NCI-H748 (cell line): ENCODE results near the gene PRKACA.
A peak's percentile ranks its signal among the peaks of the same experiment; 100 is the strongest.

Experiments
- DNase-seq: peaks from one replicate; lab custom pipeline; 2025; ENCODE audit not compliant: unreplicated experiment; lab: John Stamatoyannopoulos, UW

PRKACA gene

DNA sequence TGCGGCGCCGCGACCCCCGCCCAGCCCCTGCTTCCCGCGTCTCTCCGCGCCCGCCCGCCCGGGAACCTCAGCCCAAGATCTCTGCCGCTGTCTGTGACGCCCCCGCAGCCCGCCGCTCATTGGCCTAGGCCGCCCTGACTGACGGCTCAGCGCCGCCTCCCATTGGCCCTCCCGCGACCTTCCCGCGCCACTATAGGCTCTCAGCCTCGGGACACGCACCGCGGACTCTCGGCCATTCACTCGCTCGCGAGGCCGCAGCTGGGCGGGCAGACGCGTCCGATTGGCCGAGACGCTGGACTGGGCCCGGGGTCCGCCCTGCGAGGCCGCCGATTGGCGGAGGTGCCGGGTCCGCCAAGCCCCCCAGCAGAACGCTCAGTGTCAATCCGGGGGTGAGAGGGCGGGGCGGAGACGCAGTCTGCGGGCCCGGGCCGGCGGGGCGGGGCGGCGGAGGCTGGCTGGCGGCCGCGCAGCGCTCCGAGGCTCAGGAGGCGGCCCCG is at the start of gene PRKACA:
TSS of gene PRKACA (minus strand) at position 95 of the 497 bp plus-strand sequence. CDS start 215 bp downstream, outside the sequence.
- DNase-seq: peak; percentile 98

DNA sequence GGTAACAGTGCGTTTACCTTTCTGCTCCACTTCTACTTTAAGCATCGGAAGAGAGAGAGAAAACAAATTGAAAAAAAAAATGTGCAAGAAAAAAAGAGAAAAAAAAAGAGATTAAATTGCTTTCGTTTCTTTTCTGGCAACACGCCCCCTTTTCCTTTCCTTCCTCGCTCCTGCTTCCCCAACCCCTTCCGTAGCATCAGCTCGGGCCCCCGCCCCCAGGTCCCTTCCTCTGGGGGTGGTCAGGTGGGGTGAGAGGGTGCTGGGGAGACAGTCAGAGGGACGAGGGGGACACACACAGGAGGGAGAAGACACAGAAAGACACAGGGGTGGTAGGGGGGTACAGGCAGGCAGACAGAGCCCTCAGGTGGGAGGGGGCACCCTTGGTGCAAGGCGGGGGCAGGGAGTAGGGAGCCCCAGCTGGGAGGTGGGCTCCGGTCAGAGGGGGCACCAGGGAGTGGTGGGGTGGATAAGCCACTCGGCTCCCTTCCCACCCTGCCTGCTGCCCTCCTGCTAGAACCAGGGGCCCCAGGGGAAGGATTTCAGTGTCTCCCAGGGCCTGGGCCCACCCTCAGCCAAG is 49.5 kb upstream of the PRKACA start:
- DNase-seq: no peak

DNA sequence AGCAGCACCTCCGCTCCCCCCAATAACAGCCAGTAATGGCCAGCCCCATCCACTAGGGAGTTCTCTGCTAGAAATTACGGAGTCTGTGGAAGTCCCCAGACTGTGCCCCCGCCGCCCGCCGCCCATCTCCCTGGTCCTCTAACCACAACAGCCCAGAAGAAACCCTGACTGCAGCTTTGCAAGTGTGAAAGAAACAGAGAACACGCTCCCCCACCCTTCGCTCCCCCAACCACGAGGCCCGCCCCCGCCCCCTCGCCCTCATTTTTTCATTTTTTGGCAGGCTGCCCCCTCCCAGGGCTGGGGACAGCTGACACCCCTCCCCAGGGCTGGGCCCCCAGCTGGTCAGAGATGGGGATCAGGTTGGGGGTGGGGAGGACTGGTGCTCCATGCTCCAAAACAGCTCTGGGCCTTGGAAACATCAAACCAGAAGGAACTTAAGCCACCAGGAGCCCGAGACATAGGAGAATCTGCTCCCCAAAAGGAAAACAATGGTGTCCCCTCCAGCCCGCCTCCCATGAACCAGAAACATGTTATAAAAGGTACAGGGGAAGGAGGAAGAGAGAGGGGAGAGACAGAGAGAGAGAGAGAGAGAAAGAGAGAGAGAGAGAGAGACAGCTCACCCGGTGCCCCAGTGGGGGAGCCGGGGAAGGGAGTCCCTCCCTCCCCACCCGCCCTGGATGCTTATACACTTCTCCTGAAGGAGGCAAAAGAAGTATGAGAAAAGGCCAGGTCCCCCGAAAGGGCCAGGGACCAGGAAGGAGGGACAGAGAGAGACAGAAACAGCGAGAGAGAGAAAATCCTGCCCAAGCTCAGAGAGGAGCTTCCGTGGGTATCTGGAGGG is 48.6 kb upstream of the PRKACA start:
- DNase-seq: no peak

DNA sequence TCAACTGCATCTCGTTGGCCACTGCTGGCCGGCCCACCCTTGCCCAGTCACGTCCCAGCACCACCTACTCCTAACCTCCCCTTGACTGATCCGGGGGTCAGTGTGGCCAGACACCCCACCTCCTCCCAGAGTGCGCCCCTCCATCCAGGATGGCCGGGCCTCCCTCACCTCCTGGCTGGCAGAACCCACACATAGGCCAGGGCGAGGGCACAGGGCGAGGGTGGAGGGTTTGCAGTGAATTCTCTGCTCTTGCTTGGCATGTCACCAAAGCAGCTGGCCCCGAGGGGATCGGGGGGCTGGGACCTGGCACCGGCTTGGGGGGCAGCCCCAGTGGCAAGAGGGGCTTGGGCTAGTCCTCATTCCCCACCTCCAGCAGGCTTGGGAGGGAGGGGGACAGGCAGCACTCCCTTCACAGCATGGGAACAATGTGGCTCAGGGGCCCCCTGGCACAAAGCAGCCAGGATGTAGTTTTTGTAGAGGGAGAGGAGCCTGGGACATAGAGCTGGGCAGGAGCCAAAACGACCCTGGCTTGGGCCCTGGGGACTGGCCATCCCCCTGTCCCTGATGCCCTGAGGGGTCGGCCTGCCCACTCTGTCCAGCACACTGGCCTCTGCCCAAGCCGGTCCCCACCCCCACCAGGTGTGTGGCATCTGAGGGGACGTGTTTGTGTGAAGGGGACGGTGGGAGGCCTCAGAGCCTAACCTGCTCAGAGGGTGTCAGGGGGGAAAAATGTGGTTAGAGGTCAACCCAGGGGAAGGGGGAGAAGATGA is 47.3 kb upstream of the PRKACA start:
- DNase-seq: no peak

DNA sequence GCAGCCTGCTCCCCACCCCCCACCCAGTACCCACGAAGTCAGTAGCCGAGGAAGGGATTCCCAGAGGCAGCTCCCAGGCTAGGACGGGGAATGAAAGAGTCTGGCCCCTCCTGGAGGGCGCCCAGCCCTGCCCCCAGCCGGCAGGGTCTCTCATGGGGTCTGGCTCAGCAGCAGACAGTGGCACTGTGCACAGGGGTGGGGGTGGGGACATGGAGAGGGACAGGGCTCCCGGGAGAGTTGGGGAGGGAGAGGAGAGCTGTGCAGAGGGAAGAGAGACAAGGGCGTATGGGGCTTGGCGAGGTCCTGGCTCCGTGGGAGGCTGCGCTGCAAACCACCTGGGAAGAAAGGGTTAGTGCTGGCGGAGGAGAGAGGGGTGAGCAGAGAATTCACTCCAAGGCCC is 46.5 kb upstream of the PRKACA start:
- no peak for DNase-seq

DNA sequence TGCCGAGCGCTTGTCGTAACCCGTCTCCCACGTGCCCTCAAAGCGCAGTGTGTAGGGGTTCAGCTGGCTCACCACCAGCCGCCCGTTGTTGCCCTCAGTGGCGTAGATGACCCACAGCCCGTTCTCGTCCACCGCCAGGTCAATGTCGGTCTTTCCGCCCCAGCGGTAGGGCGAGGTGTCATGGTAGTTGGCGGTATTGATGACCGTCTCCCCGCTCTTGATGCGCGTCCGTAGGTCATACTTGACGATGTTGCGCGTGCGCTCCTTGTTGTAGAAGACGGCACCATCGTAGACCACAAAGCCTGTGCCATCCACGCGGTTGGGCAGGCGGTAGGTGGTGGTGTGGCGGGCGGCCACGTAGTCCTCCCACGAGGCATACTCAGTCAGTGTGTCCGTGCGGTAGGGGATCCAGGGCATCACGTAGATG is 45.3 kb upstream of the PRKACA start:
- DNase-seq: no peak

DNA sequence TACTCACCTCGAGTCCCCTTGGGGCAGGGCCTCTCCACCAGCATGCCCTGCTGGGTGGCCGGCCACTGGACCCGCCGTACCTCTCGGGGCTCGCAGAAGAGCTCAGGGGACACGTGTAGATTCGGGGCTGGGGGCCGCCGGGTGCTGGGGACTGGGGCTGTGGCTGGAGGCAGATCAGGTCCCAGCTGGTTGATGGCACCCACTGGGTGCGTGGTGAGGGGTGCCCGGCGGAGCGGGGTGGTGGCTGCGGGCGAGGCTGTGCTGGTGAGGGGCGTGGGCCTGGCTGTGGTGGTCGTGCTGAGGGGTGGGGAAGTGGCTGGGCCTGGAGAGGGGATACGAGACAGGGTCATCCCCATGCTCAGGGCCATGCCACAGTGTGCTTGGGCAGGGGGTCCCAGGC is 43.7 kb upstream of the PRKACA start:
- DNase-seq: no peak

DNA sequence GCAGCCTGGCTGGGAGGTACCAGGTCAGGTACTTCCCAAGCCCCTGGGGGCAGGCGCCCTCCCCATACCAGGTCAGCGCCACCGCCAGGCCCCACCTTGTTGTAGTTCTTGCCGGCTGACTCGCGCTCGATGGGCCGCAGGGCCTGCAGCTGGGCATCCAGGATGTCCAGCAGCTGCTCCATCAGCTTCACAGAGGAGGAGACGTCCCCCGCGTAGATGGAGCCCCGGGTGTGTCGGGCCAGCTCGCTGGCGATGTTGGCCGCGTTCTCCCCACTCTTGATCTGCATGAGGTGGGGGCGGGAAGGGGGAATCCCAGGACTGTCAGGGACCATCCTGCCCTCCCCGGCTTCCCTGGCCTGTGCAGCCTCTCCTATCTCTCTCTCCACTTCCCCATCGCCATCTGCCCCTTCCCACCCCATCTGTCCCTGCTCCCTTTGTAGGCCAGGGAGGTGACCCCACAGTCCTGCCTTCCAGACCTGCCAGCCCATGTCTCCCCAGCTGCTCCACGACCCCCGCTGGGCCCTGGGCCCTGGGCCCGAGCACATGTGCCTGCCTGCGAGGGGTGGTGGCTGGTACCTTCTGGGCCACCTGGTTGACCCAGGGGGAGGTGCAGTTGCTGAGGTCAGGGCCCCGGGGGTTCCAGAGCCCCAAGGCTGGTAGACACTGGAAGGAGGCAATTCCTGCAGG is 42.6 kb upstream of the PRKACA start:
- no peak for DNase-seq

DNA sequence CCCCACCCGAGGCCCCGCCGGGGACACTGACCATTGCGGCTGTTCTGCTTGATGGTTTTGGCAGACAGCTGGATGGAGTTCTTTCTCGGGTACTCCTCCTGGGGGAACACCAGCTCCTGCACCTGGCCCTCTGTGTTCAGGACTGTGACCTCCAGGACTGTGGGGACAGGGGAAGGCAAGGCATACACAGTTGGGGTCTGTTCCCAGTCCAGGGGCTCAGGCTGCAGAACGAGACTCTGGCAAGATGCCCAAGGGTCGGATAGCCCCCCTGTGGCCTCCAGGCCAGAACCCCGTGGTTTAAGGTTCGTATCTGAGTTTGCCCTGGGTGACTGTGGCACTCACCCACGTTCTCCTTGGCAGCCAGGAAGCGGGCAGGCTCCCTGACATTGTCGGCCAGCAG is 41.5 kb upstream of the PRKACA start:
- DNase-seq: no peak

DNA sequence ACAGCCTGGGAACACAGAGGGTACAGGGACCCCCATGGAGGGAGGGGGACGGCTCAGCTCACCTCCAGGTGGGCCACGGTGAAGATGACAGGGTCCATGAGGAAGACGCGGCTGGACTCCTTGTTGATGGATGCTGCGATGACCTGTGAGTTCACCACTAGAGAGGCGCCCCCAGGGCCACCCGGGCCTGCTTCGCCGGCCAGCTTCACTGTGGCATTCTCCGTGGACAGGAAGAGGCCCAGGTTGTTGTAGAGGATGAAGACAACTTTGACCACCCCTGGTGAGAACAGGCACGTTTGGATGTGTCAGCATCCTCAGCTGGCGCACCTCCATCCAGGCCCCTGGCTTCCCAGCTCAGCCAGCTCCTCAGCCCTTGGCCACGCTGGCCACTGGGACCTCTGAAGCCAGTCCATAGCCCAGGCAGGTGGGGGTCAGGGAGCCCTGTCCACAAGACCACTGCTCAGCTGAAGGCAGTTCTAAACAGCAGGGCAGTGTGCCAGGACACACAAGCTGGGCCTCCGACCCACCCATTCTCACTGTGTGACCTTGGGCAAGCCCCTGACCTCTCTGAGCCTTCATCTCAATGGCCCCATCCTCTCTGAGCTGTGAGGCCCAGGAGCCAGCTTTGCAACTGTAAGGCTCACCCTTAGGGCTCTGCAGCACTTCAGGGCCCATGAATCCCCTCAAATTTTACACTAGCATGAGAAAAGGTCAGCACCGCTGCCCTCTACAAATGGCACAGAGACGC is 40.9 kb upstream of the PRKACA start:
- DNase-seq: no peak

DNA sequence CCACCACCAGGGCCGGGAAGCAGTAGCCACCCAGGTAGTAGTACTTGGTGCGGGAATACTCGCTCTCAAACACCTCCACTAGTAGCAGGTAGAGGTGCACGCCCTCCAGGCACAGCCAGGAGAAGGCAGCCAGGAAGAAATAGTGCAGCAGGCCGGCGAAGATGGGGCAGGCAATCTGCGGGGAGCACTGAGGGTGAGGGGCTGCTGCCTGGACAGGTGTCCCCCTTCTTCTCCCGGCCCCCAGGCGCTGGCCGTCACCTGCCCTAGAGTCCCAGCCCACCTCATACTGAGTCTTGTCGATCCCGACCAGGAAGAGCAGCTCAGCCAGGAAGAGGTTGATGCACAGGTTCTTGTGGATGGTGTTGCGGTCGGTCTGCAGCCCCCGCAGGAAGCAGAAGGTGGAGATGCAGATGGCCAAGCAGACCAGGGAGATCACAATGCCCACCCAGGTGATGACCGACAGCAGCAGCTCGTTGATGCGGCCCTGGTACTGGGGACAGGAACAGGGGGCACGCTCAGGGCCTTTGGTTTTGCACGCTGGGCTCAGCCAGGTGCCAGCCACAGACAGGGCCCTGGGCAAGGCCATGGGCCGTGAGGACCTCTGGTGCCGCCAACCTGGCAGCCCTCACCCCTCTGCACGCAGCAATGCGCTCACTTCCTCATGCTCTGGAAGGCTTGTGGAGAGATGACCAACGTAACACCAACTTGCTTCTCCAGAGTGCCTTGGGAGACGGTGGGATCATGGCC is 39.6 kb upstream of the PRKACA start:
- DNase-seq: no peak

DNA sequence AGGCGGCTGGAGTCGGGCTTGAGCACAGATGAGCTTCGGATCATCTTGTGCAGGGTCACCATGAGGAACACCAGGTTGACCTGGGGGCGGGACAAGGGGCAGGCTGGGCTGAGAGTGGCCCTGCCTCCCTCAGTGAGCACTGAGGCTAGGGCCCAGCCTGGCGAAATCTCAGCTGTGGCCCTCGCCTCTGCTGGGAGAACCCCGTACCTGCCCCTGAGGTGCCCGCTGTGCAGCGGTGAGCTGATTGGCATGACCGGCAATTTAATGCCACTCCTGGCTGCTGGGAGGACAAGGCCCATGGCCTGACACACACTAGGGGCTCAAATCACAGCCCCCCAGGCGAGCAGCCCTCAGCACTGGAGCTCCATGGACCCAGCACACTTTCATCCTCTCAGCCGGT is 38.6 kb upstream of the PRKACA start:
- DNase-seq: no peak

DNA sequence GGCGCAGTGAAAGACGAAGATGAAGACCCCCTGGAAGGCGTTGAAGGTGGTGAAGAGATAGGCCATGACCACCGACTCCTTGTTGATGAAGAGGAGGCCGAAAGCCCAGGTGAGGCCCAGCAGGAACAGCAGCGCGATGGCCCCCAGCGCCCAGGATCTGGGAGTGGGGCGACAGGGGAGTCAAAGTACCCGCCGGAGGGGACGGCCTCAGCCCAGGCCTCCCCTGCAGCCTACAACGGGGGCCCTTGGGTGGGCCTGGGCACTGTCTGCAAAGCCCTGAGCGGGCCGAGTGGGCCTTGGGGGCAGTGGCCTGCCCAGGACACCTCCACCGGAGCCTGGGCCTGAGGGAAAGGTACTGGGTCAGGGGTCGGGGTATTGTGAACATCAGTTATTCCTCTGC is 37.8 kb upstream of the PRKACA start:
- no peak for DNase-seq

DNA sequence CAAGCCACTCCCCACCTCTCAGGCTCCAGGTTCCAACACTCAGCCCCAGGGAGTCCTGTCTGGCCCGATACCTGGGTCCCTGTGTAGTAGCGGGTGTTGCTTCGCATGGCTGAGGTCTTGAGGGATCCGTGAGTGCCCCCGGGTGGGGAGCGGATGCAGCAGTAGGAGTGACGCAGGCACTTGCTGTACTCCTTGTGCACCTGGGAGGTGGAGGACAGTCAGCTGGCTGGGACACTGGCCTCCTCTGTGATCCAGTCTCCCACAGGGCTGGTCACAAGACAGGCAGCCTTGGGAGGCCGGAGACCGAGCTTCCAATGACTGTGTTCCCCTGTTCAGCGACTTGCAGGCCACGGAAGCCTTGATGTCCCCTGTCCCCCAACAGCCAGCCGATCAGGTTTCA is 35.2 kb upstream of the PRKACA start:
- DNase-seq: no peak

DNA sequence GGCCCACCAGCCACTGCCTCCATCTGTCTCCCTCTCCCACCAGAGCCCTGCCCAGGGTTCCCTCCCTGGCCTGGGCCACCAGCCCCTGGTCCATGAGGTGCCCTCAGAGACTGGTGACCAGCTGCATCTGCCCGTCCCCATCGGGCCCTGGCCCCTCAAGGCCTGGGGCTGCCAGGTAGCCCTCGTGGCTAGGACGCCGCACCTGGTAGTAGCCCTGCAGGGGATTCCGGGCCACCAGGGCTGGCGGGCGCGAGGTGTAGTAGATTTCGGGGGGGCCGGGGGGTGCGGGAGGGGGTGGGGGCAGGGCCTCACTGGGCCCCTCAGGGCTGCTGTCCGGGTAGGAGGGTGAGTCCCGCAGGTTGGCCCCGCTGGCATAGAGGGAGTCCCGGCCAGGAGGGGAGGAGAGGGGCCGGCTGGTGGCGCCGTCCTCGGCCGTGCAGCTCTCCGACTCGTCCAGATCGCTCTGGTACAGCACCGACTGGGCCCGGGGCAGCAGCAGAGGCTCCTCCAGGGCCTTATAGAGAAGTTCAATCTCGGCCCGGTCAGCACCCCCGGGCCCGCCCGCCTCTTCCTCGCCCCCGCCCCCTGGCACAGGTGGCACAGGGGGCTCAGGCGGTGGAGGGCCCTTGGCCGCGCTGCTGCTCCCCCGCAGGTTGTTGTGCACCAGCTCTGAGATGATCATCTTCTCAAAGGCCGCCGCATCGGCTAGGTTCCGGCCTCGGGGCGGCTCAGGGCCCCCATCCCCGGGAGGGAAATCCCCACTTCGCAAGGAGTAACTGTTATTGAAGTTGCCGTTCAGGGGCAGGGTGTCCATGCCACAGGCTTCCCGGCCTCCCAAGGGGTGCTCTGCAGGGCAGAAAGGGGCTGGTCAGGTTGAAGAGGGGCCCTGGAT is 33.5 kb upstream of the PRKACA start:
- no peak for DNase-seq

DNA sequence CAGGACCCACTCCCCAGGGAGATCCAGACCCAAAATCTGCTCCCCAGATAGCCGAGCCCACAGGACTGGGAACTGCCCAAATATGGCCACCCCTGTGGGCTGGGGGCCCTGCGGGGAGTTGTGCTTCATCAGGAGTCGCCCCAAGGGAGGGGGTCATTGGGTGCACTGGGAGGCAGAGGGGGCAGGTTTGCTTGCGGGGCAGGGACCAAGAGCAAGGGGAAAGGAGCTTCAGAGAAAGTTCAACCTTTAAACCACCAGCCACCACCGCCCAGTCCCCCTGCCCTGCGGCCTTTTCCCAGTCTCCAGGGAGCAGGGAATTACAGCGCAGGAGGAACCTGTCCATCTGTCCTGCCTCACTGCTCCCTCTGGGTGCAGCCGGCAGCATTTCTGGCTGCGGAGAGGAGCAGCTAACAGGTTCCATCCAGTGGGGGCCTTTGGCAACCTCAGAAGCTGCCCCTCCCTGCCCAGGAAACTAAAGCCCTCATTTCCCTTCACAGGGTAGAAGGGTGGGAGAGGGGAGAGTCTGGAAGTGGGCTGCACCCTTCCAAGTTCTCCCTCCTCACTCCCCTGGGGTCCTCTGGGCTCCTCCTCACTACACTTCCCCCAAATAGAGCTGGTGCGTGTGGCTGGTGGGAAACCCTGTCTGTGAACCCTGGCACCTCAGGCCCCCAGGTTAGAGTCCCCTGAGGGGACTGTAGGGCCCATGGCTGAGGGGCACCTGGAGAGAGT is 32.6 kb upstream of the PRKACA start:
- DNase-seq: no peak

DNA sequence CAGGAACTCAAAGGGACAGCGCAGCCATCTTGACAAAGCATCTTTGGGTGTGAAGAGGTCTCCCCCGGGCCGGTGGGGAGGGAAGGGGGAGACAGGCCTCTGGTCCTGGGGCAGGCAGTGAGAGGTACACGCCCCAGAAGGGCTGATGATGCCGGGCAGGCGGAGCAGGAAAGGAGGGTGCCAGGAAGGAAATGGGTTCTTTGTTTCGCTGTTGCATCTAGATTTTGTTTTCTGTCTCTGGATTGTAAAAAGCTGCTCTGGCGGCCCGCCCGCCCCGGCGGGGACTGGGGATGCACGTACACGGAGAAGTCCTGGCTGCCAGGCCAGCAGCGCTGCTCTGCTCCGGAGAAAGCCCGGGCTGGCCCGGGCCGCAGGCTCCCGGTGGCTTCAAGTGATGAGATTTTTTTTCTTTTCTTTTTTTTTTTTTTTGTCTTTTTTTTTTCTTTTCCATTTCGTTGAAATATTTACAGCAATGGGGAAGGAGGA is 32.0 kb upstream of the PRKACA start:
- DNase-seq: no peak
